ENCODE measurements around the gene CDC73. TPM values are rescaled to one million over a fixed set of nuclear protein-coding genes. Genes with fewer than 3 reads are reported as not detected.

Gene CDC73
- total RNA-seq, 1 donor from 2014 or later: 46.8 TPM

DNA sequence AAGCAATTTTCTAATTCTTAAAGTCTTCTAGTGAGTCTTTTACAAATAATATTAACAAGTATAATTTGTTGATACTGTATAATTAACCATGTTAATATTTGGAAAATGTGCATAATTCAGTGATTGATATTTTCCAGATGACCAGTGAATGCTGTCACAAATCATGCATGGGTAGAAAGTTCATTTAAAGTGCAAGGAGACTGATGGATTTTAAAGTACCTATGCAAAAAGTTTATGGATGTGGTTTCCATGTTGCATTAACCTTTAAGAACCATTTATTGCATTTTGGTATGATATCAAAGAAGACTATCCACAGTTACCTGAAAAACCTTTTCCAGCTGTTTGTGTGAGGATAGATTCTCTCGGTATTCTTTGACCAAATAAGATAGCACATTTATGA is 23.2 kb downstream of the CDC73 start:
- Histone ChIP-seq H3K27ac (replicated peaks) (no peak overlapping the region), H3K9me3 (replicated peaks) (no peaks in the 10 kb centered on the region), H3K4me1 (peaks cover 13% of the 10 kb centered on the region), H3K4me3 (no peak overlapping the region), H3K27me3 (ENCODE audit: low read depth) (no peaks in the 10 kb centered on the region), H3K36me3 (peaks cover 81% of the 10 kb centered on the region)
- no peak for TF ChIP-seq CTCF (IDR thresholded peaks at IDR 0.05; ENCODE audit: borderline replicate concordance)
- DNase-seq: no peak
- intact Hi-C loops (cut with micrococcal nuclease): no loop called here

GRCh38 chr1:193156117-193156821 is 34.4 kb downstream of the CDC73 start:
- intact Hi-C loops (cut with micrococcal nuclease): no loop called here
- Histone ChIP-seq H3K9me3 (replicated peaks) (no peaks in the 10 kb centered on the region), H3K4me3 (no peak overlapping the region), H3K4me1 (no peaks in the 10 kb centered on the region), H3K27ac (replicated peaks) (no peak overlapping the region), H3K27me3 (ENCODE audit: low read depth) (no peaks in the 10 kb centered on the region), H3K36me3 (peaks cover 39% of the 10 kb centered on the region)
- TF ChIP-seq CTCF (IDR thresholded peaks at IDR 0.05; ENCODE audit: borderline replicate concordance): no peak
- no peak for DNase-seq

GRCh38 chr1:193156822-193157142 is 35.0 kb downstream of the CDC73 start:
- no peaks in the 10 kb centered on the region for H3K27me3 ChIP-seq (ENCODE audit: low read depth)
- H3K4me3 ChIP-seq: no peak overlapping the region
- peaks cover 34% of the 10 kb centered on the region for H3K36me3 ChIP-seq
- no peaks in the 10 kb centered on the region for H3K4me1 ChIP-seq
- no peak overlapping the region for H3K27ac ChIP-seq (replicated peaks)
- intact Hi-C loops (cut with micrococcal nuclease): no loop called here
- no peak for DNase-seq
- no peak for TF ChIP-seq CTCF (IDR thresholded peaks at IDR 0.05; ENCODE audit: borderline replicate concordance)
- no peaks in the 10 kb centered on the region for H3K9me3 ChIP-seq (replicated peaks)

- Histone ChIP-seq H3K27ac (replicated peaks) (no peak overlapping the region), H3K9me3 (replicated peaks) (no peaks in the 10 kb centered on the region), H3K4me1 (no peaks in the 10 kb centered on the region), H3K27me3 (ENCODE audit: low read depth) (no peaks in the 10 kb centered on the region), H3K36me3 (peaks cover 32% of the 10 kb centered on the region), H3K4me3 (no peak overlapping the region)
- intact Hi-C loops (cut with micrococcal nuclease): no loop called here
- no peak for DNase-seq
- TF ChIP-seq CTCF (IDR thresholded peaks at IDR 0.05; ENCODE audit: borderline replicate concordance): no peak
These were observed 35.5 kb downstream of the CDC73 start for GRCh38 chr1:193157360-193157759.

- intact Hi-C loops (cut with micrococcal nuclease): no loop called here
- no peaks in the 10 kb centered on the region for H3K9me3 ChIP-seq (replicated peaks)
- no peak overlapping the region for H3K27ac ChIP-seq (replicated peaks)
- DNase-seq: no peak
- no peaks in the 10 kb centered on the region for H3K36me3 ChIP-seq
- TF ChIP-seq CTCF (IDR thresholded peaks at IDR 0.05; ENCODE audit: borderline replicate concordance): no peak
- no peaks in the 10 kb centered on the region for H3K27me3 ChIP-seq (ENCODE audit: low read depth)
- H3K4me1 ChIP-seq: peaks cover 41% of the 10 kb centered on the region
- no peak overlapping the region for H3K4me3 ChIP-seq
These were observed 54.3 kb downstream of the CDC73 start for GRCh38 chr1:193176113-193176512.

Measured in left ventricle myocardium inferior (tissue), 1 donor.